Epithelial cell of alveolus of lung (primary cell): ENCODE data around the gene LRRC42. TPM values are rescaled to one million over a fixed set of nuclear protein-coding genes. Genes with fewer than 3 reads are reported as not detected.

Source experiments
- total RNA-seq: library from RNA; depleted of rRNA; stranded (reverse); fragments of >200 nt; gene quantifications from 2 replicates; pipeline ENCODE4 v1.2.1, GENCODE V29; 2015

LRRC42 gene
- 33.5 and 33.9 TPM in 2 replicates for total RNA-seq

GRCh38 chr1:53946252-53947171, at the start of gene LRRC42:
TSS of gene LRRC42 (plus strand) at chr1:53946350. CDS start at chr1:53952000, 5,650 bp downstream.

GRCh38 chr1:53945433-53946251, 508 bp upstream of the LRRC42 start, which contains the start of gene IFT25:
TSS of gene IFT25 (minus strand) at chr1:53945699. CDS start at chr1:53940082, 5,617 bp downstream.

Other genes with a start within 250 kb of the LRRC42 start
- 1.8 and 4.2 TPM in 2 replicates for gene GLIS1, start 207.2 kb upstream of the LRRC42 start, total RNA-seq
- gene NDC1, start 108.1 kb upstream of the LRRC42 start, total RNA-seq = 16.8 and 28.6 TPM in 2 replicates
- gene YIPF1, start 56.6 kb upstream of the LRRC42 start, total RNA-seq = 25.6 and 31.5 TPM in 2 replicates
- not detected in 2 replicates for gene DIO1, start 52.2 kb upstream of the LRRC42 start, total RNA-seq
- 12.1 and 26.0 TPM in 2 replicates for gene IFT25, start 651 bp upstream of the LRRC42 start, total RNA-seq
- gene LDLRAD1, start 71.8 kb downstream of the LRRC42 start, total RNA-seq = not detected in 2 replicates
- 190 and 311 TPM in 2 replicates for gene TMEM59, start 106.9 kb downstream of the LRRC42 start, total RNA-seq
- gene TCEANC2, start 107.3 kb downstream of the LRRC42 start, total RNA-seq = 2.2 and 3.5 TPM in 2 replicates
- 0.08 and 0.26 TPM in 2 replicates for gene CDCP2, start 206.7 kb downstream of the LRRC42 start, total RNA-seq